Measurements from ENCODE around the gene DUSP22.
A peak's percentile ranks its signal among the peaks of the same experiment; 100 is the strongest.

The DUSP22 gene

GRCh38 chr6:292506-293192 lies 362 bp downstream of the DUSP22 start:
- H3K4me1 ChIP-seq (ENCODE audit: insufficient read depth, low read length) = peaks cover 29% of the 10 kb centered on the region
- peak; percentile 79 for DNase-seq
- H2AFZ ChIP-seq (ENCODE audit: low read depth, low read length) = peak overlapping the region; percentile 76

GRCh38 chr6:293193-294174 lies 1.2 kb downstream of the DUSP22 start:
- Histone ChIP-seq H3K4me3 (ENCODE audit: low read depth in 1 of 2, low read length in 2 of 2) (peak overlapping the region; percentile 43 to 67), H4K20me1 (ENCODE audit: insufficient read depth, low read length) (no peaks in the 10 kb centered on the region), H3K4me1 (ENCODE audit: insufficient read depth, low read length) (peaks cover 29% of the 10 kb centered on the region), H3K79me2 (ENCODE audit: insufficient read depth, low read length) (peaks cover 14% of the 10 kb centered on the region), H3K4me2 (ENCODE audit: insufficient read depth, low read length) (peak overlapping the region; percentile 82), H2AFZ (ENCODE audit: low read depth, low read length) (peak overlapping the region; percentile 76), H3K9me3 (ENCODE audit: insufficient read depth, low read length, severe bottlenecking) (no peaks in the 10 kb centered on the region), H3K36me3 (ENCODE audit: insufficient read depth, low read length) (no peaks in the 10 kb centered on the region), H3K9ac (ENCODE audit: low read depth, low read length) (peak overlapping the region; percentile 69), H3K27me3 (ENCODE audit: insufficient read depth, low read length, poor library complexity) (no peaks in the 10 kb centered on the region), H3K27ac (ENCODE audit: low read length) (peak overlapping the region; percentile 84)
- DNase-seq = no peak
- TF ChIP-seq, protein P1, sequence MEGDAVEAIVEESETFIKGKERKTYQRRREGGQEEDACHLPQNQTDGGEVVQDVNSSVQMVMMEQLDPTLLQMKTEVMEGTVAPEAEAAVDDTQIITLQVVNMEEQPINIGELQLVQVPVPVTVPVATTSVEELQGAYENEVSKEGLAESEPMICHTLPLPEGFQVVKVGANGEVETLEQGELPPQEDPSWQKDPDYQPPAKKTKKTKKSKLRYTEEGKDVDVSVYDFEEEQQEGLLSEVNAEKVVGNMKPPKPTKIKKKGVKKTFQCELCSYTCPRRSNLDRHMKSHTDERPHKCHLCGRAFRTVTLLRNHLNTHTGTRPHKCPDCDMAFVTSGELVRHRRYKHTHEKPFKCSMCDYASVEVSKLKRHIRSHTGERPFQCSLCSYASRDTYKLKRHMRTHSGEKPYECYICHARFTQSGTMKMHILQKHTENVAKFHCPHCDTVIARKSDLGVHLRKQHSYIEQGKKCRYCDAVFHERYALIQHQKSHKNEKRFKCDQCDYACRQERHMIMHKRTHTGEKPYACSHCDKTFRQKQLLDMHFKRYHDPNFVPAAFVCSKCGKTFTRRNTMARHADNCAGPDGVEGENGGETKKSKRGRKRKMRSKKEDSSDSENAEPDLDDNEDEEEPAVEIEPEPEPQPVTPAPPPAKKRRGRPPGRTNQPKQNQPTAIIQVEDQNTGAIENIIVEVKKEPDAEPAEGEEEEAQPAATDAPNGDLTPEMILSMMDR (IDR thresholded peaks at IDR 0.05; ENCODE audit: borderline replicate concordance, extremely low read depth, low read length, poor library complexity, severe bottlenecking) = no peak
- TF ChIP-seq EZH2 (IDR thresholded peaks at IDR 0.05; ENCODE audit: borderline replicate concordance, low read depth, low read length, severe bottlenecking) = no peak
- no peak for ATAC-seq (ENCODE audit: insufficient read depth, low read depth)

More at GRCh38 chr6:292506-293192, 362 bp downstream of the DUSP22 start:
- Histone ChIP-seq H3K4me3 (ENCODE audit: low read depth in 1 of 2, low read length in 2 of 2) (peak overlapping the region; percentile 43 to 67), H3K4me2 (ENCODE audit: insufficient read depth, low read length) (peak overlapping the region; percentile 82), H4K20me1 (ENCODE audit: insufficient read depth, low read length) (no peaks in the 10 kb centered on the region), H3K36me3 (ENCODE audit: insufficient read depth, low read length) (no peaks in the 10 kb centered on the region), H3K9ac (ENCODE audit: low read depth, low read length) (peak overlapping the region; percentile 69), H3K79me2 (ENCODE audit: insufficient read depth, low read length) (peaks cover 14% of the 10 kb centered on the region), H3K27ac (ENCODE audit: low read length) (peak overlapping the region; percentile 84), H3K9me3 (ENCODE audit: insufficient read depth, low read length, severe bottlenecking) (no peaks in the 10 kb centered on the region), H3K27me3 (ENCODE audit: insufficient read depth, low read length, poor library complexity) (no peaks in the 10 kb centered on the region)
- ATAC-seq (ENCODE audit: insufficient read depth, low read depth) = peak; percentile 69
- no peak for TF ChIP-seq EZH2 (IDR thresholded peaks at IDR 0.05; ENCODE audit: borderline replicate concordance, low read depth, low read length, severe bottlenecking)
- TF ChIP-seq, protein P1 (IDR thresholded peaks at IDR 0.05; ENCODE audit: borderline replicate concordance, extremely low read depth, low read length, poor library complexity, severe bottlenecking) = peak; percentile 14

DNA sequence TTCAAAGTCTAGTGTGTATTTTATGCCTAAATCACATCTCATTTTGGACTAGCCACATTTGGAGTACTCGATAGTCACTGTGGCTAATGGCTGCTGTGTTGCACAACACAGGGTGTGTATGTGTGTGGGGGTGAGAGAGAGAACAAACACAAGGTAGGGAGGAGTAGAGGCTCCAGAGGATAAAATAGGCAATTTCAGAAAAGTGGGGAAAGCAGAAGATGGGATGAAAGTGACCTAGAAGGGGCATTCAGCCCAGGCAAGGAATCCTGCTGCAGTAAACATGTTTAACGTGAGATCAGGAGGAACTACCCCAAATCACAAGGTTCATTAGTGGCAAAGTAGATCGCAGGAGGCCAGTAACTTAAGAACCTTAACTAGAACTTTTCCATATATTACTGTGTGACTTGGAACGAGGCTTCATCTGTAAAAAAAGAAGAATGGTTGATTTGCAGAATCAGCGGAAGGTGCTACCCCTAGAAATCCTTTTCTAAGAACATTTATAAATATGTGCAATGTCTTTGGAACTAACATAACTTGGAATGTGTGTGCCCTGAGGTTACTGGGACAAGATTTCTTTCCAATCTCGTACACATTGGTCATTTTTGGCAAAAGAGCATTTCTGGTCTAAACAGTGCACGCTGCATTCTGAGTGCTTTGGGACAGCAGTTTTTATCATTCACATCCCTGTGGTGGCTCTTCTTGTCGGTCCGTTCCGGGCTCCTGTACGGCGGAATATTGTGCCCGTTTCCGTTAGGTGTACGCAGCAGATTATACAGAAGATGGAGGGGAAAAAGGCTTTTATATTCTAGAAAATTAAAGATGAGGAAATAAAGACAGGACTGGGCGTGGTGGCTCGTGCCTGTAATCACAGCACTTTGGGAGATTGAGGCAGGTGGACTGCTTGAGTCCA lies 2.6 kb downstream of the DUSP22 start:
- Histone ChIP-seq H3K27ac (ENCODE audit: low read length) (no peak overlapping the region), H3K4me2 (ENCODE audit: insufficient read depth, low read length) (no peak overlapping the region), H2AFZ (ENCODE audit: low read depth, low read length) (no peak overlapping the region), H3K9me3 (ENCODE audit: insufficient read depth, low read length, severe bottlenecking) (no peaks in the 10 kb centered on the region), H3K36me3 (ENCODE audit: insufficient read depth, low read length) (no peaks in the 10 kb centered on the region), H3K9ac (ENCODE audit: low read depth, low read length) (no peak overlapping the region), H3K4me1 (ENCODE audit: insufficient read depth, low read length) (peaks cover 29% of the 10 kb centered on the region), H4K20me1 (ENCODE audit: insufficient read depth, low read length) (no peaks in the 10 kb centered on the region), H3K79me2 (ENCODE audit: insufficient read depth, low read length) (peaks cover 14% of the 10 kb centered on the region), H3K4me3 (ENCODE audit: low read depth in 1 of 2, low read length in 2 of 2) (no peak overlapping the region), H3K27me3 (ENCODE audit: insufficient read depth, low read length, poor library complexity) (no peaks in the 10 kb centered on the region)
- no peak for DNase-seq
- ATAC-seq (ENCODE audit: insufficient read depth, low read depth) = no peak
- TF ChIP-seq, protein P1 (IDR thresholded peaks at IDR 0.05; ENCODE audit: borderline replicate concordance, extremely low read depth, low read length, poor library complexity, severe bottlenecking) = no peak
- TF ChIP-seq EZH2 (IDR thresholded peaks at IDR 0.05; ENCODE audit: borderline replicate concordance, low read depth, low read length, severe bottlenecking) = no peak

Measured in DND-41 (cell line).